Spleen (tissue), 11 donors: Measurements from ENCODE around the gene TTLL9. TPM values are rescaled to one million over a fixed set of nuclear protein-coding genes. Genes with fewer than 3 reads are reported as not detected.

Experiments
- DNase-seq: peaks from one replicate; pipeline ENCODE4 v3.0.0-alpha.2; 2020
- H3K27ac ChIP-seq, 8 donors: fragments of 200-600 bp; sonication (generic) in 7 of 8; 1 replicate in 4 of 8; 2 replicates in 4 of 8; pipeline versions ENCODE4 v1.5.0 to v1.8.0; 2016 to 2021; ENCODE audit warnings: inconsistent platforms in 4 of 8, mild to moderate bottlenecking in 4 of 8, moderate library complexity in 1 of 8
- H3K27me3 ChIP-seq, 7 donors: fragments of 200-600 bp; sonication (generic) in 6 of 7; replicated peaks in 1 of 7; 1 replicate in 4 of 7; 2 replicates in 3 of 7; pipeline versions ENCODE4 v1.5.0 to v1.8.0; 2016 to 2021; ENCODE audit warnings: inconsistent platforms in 3 of 7, mild to moderate bottlenecking in 1 of 7
- H3K36me3 ChIP-seq, 6 donors: fragments of 200-600 bp; sonication (generic) in 5 of 6; 1 replicate in 4 of 6; 2 replicates in 2 of 6; pipeline versions ENCODE4 v1.5.0 to v1.8.0; 2016 to 2021; ENCODE audit warnings: inconsistent platforms in 2 of 6
- H3K4me1 ChIP-seq, 6 donors: fragments of 200-600 bp; sonication (generic) in 5 of 6; 1 replicate in 3 of 6; 2 replicates in 3 of 6; pipeline versions ENCODE4 v1.5.0 to v1.8.0; 2016 to 2021; ENCODE audit warnings: inconsistent platforms in 3 of 6
- H3K4me3 ChIP-seq, 8 donors: fragments of 200-600 bp; sonication (generic) in 7 of 8; 1 replicate in 4 of 8; 2 replicates in 4 of 8; pipeline versions ENCODE4 v1.5.0 to v1.8.0; 2016 to 2021; ENCODE audit warnings: inconsistent platforms in 4 of 8, mild to moderate bottlenecking in 4 of 8, moderate library complexity in 2 of 8
- H3K9me3 ChIP-seq, 8 donors: fragments of 200-600 bp; sonication (generic) in 7 of 8; 1 replicate in 4 of 8; 2 replicates in 4 of 8; pipeline versions ENCODE4 v1.5.0 to v1.8.0; 2016 to 2021; ENCODE audit warnings: inconsistent platforms in 4 of 8
- CTCF ChIP-seq, 11 experiments: fragments of 200-600 bp in 7 of 11; fragments of 450-650 bp in 4 of 11; sonication (generic) in 4 of 11; IDR thresholded peaks in 8 of 11; conservative IDR thresholded peaks in 3 of 11; 1 replicate in 7 of 11; 2 replicates in 4 of 11; pipeline versions ENCODE4 v1.4.0 to v1.8.0; 2016 to 2021; ENCODE audit warnings: antibody characterized with exemption in 11 of 11, inconsistent platforms in 4 of 11, mild to moderate bottlenecking in 1 of 11
- POLR2A ChIP-seq, 3 donors: fragments of 450-650 bp; IDR thresholded peaks; one replicate each; pipeline ENCODE4 v1.5.1; 2017; ENCODE audit warnings: antibody characterized with exemption in 3 of 3, mild to moderate bottlenecking in 1 of 3
- POLR2AphosphoS5 ChIP-seq, 3 donors: sonication (generic); formaldehyde crosslinking; IDR thresholded peaks; one replicate each; pipeline ENCODE4 v1.5.1; 2017; ENCODE audit warnings: antibody characterized with exemption in 3 of 3
- WGBS, 5 donors: extraction: QIAGEN DNeasy Blood & Tissue Kit in 3 of 5; methylation state at CpG; one replicate each; pipeline versions ENCODE4 v1.1.5 to v1.1.7; 2013 to 2018; 5-methylcytosine and 5-hydroxymethylcytosine counted together
- intact Hi-C: fragments of 100-400 bp; cut with DNase I; formaldehyde crosslinking; loops from one replicate; pipeline ENCODE4 v1.15.0; 2023; ENCODE audit warnings: low total_unique reads
- polyA plus RNA-seq, 3 donors: library from polyadenylated mRNA; stranded (reverse); fragments of 200-250 nt; gene quantifications; one replicate each; pipeline ENCODE4 v1.2.1, GENCODE V29; 2013
- total RNA-seq, 7 donors: library from RNA; depleted of rRNA in 3 of 7; stranded (reverse); fragments of >200 nt in 3 of 7; fragmentation: NEBNext Ultra II Directional in 4 of 7; extraction: Animal tissue kit (Norgen Biotek cat#: 25700) in 4 of 7; gene quantifications; one replicate each; pipeline versions ENCODE4 v1.1.0 to v1.2.1, GENCODE V29; 2016 to 2021
- donor health status: healthy with polysubstance abuse.
- donor health status: DM: no; HTN: no; CAD: no; lungs with moderate emphysema.
- donor health status: DM: no; HTN: no; CAD: no.
- donor health status: Bipolar disorder and iron deficiency.
- donor health status: healthy.
- donor health status: DM: no; HTN: no; CAD: no.
- donor health status: DM: yes; HTN: yes; CAD: no.

TTLL9 gene
- total and polyA plus RNA-seq, 10 donors: 0.22 to 0.79 (median 0.33) TPM

- 88 to 95% (median 93%) methylated on average over 2 of the region's 2 CpGs for WGBS, 5 donors
- no peak for TF ChIP-seq CTCF (IDR thresholded peaks at IDR 0.05 in 8 of 11, conservative IDR thresholded peaks at IDR 0.05 in 3 of 11)
- no peak for TF ChIP-seq POLR2A (IDR thresholded peaks at IDR 0.05)
- no peak for TF ChIP-seq POLR2AphosphoS5 (IDR thresholded peaks at IDR 0.05)
- no peak for DNase-seq
- H3K27ac ChIP-seq: no peak overlapping the region
- H3K4me1 ChIP-seq: no peaks in the 10 kb centered on the region
- H3K27me3 ChIP-seq: peaks cover 0 to 42% (median 0%) of the 10 kb centered on the region in 7 donors
- H3K36me3 ChIP-seq: no peaks in the 10 kb centered on the region
- H3K9me3 ChIP-seq: no peaks in the 10 kb centered on the region
- H3K4me3 ChIP-seq: no peak overlapping the region
- intact Hi-C loops: no loop called here
These were observed 105.4 kb downstream of the TTLL9 start for GRCh38 chr20:31975874-31976273.

GRCh38 chr20:31977080-31977479 is 106.6 kb downstream of the TTLL9 start:
- TF ChIP-seq POLR2A (IDR thresholded peaks at IDR 0.05) (no peak), POLR2AphosphoS5 (IDR thresholded peaks at IDR 0.05) (no peak), CTCF (IDR thresholded peaks at IDR 0.05 in 8 of 11, conservative IDR thresholded peaks at IDR 0.05 in 3 of 11) (no peak)
- Histone ChIP-seq H3K9me3 (no peaks in the 10 kb centered on the region), H3K4me3 (no peak overlapping the region), H3K27ac (no peak overlapping the region), H3K27me3 (peaks cover 0 to 35% (median 0%) of the 10 kb centered on the region in 7 donors), H3K36me3 (no peaks in the 10 kb centered on the region), H3K4me1 (no peaks in the 10 kb centered on the region)
- DNase-seq: no peak
- 77 to 95% (median 82%) methylated on average over 4 of the region's 4 CpGs for WGBS, 5 donors
- intact Hi-C loops: no loop called here

GRCh38 chr20:31979713-31980426 is 109.4 kb downstream of the TTLL9 start:
- Histone ChIP-seq H3K4me1 (no peaks in the 10 kb centered on the region), H3K27ac (no peak overlapping the region), H3K4me3 (no peak overlapping the region), H3K27me3 (peaks cover 0 to 27% (median 0%) of the 10 kb centered on the region in 7 donors), H3K36me3 (no peaks in the 10 kb centered on the region), H3K9me3 (no peaks in the 10 kb centered on the region)
- intact Hi-C loops: no loop called here
- TF ChIP-seq POLR2A (IDR thresholded peaks at IDR 0.05) (no peak), CTCF (IDR thresholded peaks at IDR 0.05 in 8 of 11, conservative IDR thresholded peaks at IDR 0.05 in 3 of 11) (no peak), POLR2AphosphoS5 (IDR thresholded peaks at IDR 0.05) (no peak)
- no peak for DNase-seq
- WGBS, 5 donors: 53 to 71% (median 68%) methylated on average over 6 of the region's 6 CpGs

- TF ChIP-seq POLR2AphosphoS5 (IDR thresholded peaks at IDR 0.05) (no peak), POLR2A (IDR thresholded peaks at IDR 0.05) (no peak), CTCF (IDR thresholded peaks at IDR 0.05 in 8 of 11, conservative IDR thresholded peaks at IDR 0.05 in 3 of 11) (no peak)
- no peak for DNase-seq
- peaks cover 0 to 8% (median 0%) of the 10 kb centered on the region in 7 donors for H3K27me3 ChIP-seq
- H3K27ac ChIP-seq: no peak overlapping the region
- no peaks in the 10 kb centered on the region for H3K36me3 ChIP-seq
- intact Hi-C loops: no loop called here
- 71 to 90% (median 75%) methylated on average over 2 of the region's 2 CpGs for WGBS, 5 donors
- no peaks in the 10 kb centered on the region for H3K9me3 ChIP-seq
- no peak overlapping the region for H3K4me3 ChIP-seq
- no peaks in the 10 kb centered on the region for H3K4me1 ChIP-seq
These were observed 111.3 kb downstream of the TTLL9 start for GRCh38 chr20:31981784-31982183.
